Measurements from ENCODE around the gene CFAP20DC.

Gene CFAP20DC

GRCh38 chr3:58996730-58997129, 53.1 kb downstream of the CFAP20DC start:
- H3K18ac ChIP-seq (ENCODE audit: low read depth in 1 of 2, low read length in 2 of 2), result no peak overlapping the region
- no peak overlapping the region for H3K4ac ChIP-seq (ENCODE audit: low read depth in 1 of 2, low read length in 2 of 2)
- H4K8ac ChIP-seq (ENCODE audit: low read length), result peak overlapping the region; percentile 55
- no peak overlapping the region for H3K23ac ChIP-seq (ENCODE audit: low read length in 2 of 2)
- no peak overlapping the region for H2BK5ac ChIP-seq (ENCODE audit: low read depth, low read length, poor library complexity, severe bottlenecking)
- no peaks in the 10 kb centered on the region for H3K27me3 ChIP-seq (ENCODE audit: control insufficient read depth in 1 of 2, insufficient read depth in 1 of 2, low read length in 2 of 2)
- no peak overlapping the region for H2AFZ ChIP-seq (ENCODE audit: low read depth, low read length)
- no peak overlapping the region for H3K4me2 ChIP-seq (ENCODE audit: low read length, poor library complexity, severe bottlenecking)
- peak overlapping the region; percentile 28 for H4K91ac ChIP-seq (ENCODE audit: low read length)
- no peak overlapping the region for H2AK5ac ChIP-seq (ENCODE audit: low read length, severe bottlenecking)
- no peak overlapping the region for H2BK15ac ChIP-seq (ENCODE audit: low read depth, poor library complexity, severe bottlenecking)
- no peak overlapping the region for H2BK12ac ChIP-seq (ENCODE audit: low read length in 2 of 2)
- H3K9ac ChIP-seq (ENCODE audit: low read length), result no peak overlapping the region
- H3K36me3 ChIP-seq (ENCODE audit: control insufficient read depth in 1 of 2, insufficient read depth in 2 of 2, low read depth in 1 of 2, low read length in 2 of 2), result no peaks in the 10 kb centered on the region
- no peak for DNase-seq
- H3K9me3 ChIP-seq (ENCODE audit: control insufficient read depth, low read length), result no peaks in the 10 kb centered on the region
- no peak overlapping the region for H3K14ac ChIP-seq (ENCODE audit: low read length in 2 of 2)
- H3K27ac ChIP-seq (ENCODE audit: low read length, poor library complexity, severe bottlenecking), result no peak overlapping the region
- no peak overlapping the region for H2BK120ac ChIP-seq (ENCODE audit: low read depth, low read length)
- WGBS, result no CpG with 5 or more reads among the region's 5 CpGs
- H3K4me1 ChIP-seq (ENCODE audit: control insufficient read depth, insufficient read depth, low read depth, low read length), result no peaks in the 10 kb centered on the region
- no peak overlapping the region for H3K4me3 ChIP-seq (ENCODE audit: insufficient read depth in 1 of 2, low read depth in 1 of 2, low read length in 2 of 2)
- no peaks in the 10 kb centered on the region for H3K79me1 ChIP-seq (replicated peaks; ENCODE audit: low read length, poor library complexity, severe bottlenecking)

GRCh38 chr3:58994746-58995330, 55.0 kb downstream of the CFAP20DC start:
- Histone ChIP-seq H3K4ac (ENCODE audit: low read depth in 1 of 2, low read length in 2 of 2) (no peak overlapping the region), H2BK5ac (ENCODE audit: low read depth, low read length, poor library complexity, severe bottlenecking) (no peak overlapping the region), H4K91ac (ENCODE audit: low read length) (no peak overlapping the region), H3K36me3 (ENCODE audit: control insufficient read depth in 1 of 2, insufficient read depth in 2 of 2, low read depth in 1 of 2, low read length in 2 of 2) (no peaks in the 10 kb centered on the region), H2AK5ac (ENCODE audit: low read length, severe bottlenecking) (no peak overlapping the region), H3K18ac (ENCODE audit: low read depth in 1 of 2, low read length in 2 of 2) (no peak overlapping the region), H3K27ac (ENCODE audit: low read length, poor library complexity, severe bottlenecking) (no peak overlapping the region), H3K4me1 (ENCODE audit: control insufficient read depth, insufficient read depth, low read depth, low read length) (no peaks in the 10 kb centered on the region), H2BK120ac (ENCODE audit: low read depth, low read length) (no peak overlapping the region), H2BK15ac (ENCODE audit: low read depth, poor library complexity, severe bottlenecking) (no peak overlapping the region), H3K14ac (ENCODE audit: low read length in 2 of 2) (no peak overlapping the region), H3K9ac (ENCODE audit: low read length) (peak overlapping the region; percentile 78), H3K9me3 (ENCODE audit: control insufficient read depth, low read length) (no peaks in the 10 kb centered on the region), H4K8ac (ENCODE audit: low read length) (no peak overlapping the region), H2BK12ac (ENCODE audit: low read length in 2 of 2) (no peak overlapping the region), H3K23ac (ENCODE audit: low read length in 2 of 2) (no peak overlapping the region), H3K4me3 (ENCODE audit: insufficient read depth in 1 of 2, low read depth in 1 of 2, low read length in 2 of 2) (no peak overlapping the region), H3K27me3 (ENCODE audit: control insufficient read depth in 1 of 2, insufficient read depth in 1 of 2, low read length in 2 of 2) (no peaks in the 10 kb centered on the region), H3K4me2 (ENCODE audit: low read length, poor library complexity, severe bottlenecking) (peak overlapping the region; percentile 39), H2AFZ (ENCODE audit: low read depth, low read length) (no peak overlapping the region), H3K79me1 (replicated peaks; ENCODE audit: low read length, poor library complexity, severe bottlenecking) (no peaks in the 10 kb centered on the region)
- WGBS, result 36% methylated on average over 4 of the region's 6 CpGs
- peak; percentile 70 for DNase-seq

GRCh38 chr3:58993547-58993946, 56.3 kb downstream of the CFAP20DC start:
- Histone ChIP-seq H2BK5ac (ENCODE audit: low read depth, low read length, poor library complexity, severe bottlenecking) (no peak overlapping the region), H3K4me3 (ENCODE audit: insufficient read depth in 1 of 2, low read depth in 1 of 2, low read length in 2 of 2) (no peak overlapping the region), H3K27ac (ENCODE audit: low read length, poor library complexity, severe bottlenecking) (no peak overlapping the region), H3K4me2 (ENCODE audit: low read length, poor library complexity, severe bottlenecking) (no peak overlapping the region), H2AK5ac (ENCODE audit: low read length, severe bottlenecking) (no peak overlapping the region), H3K9ac (ENCODE audit: low read length) (no peak overlapping the region), H4K8ac (ENCODE audit: low read length) (no peak overlapping the region), H3K36me3 (ENCODE audit: control insufficient read depth in 1 of 2, insufficient read depth in 2 of 2, low read depth in 1 of 2, low read length in 2 of 2) (no peaks in the 10 kb centered on the region), H4K91ac (ENCODE audit: low read length) (no peak overlapping the region), H2BK120ac (ENCODE audit: low read depth, low read length) (no peak overlapping the region), H3K4me1 (ENCODE audit: control insufficient read depth, insufficient read depth, low read depth, low read length) (no peaks in the 10 kb centered on the region), H3K23ac (ENCODE audit: low read length in 2 of 2) (no peak overlapping the region), H3K4ac (ENCODE audit: low read depth in 1 of 2, low read length in 2 of 2) (no peak overlapping the region), H3K27me3 (ENCODE audit: control insufficient read depth in 1 of 2, insufficient read depth in 1 of 2, low read length in 2 of 2) (no peaks in the 10 kb centered on the region), H2AFZ (ENCODE audit: low read depth, low read length) (no peak overlapping the region), H3K14ac (ENCODE audit: low read length in 2 of 2) (no peak overlapping the region), H2BK12ac (ENCODE audit: low read length in 2 of 2) (no peak overlapping the region), H3K79me1 (replicated peaks; ENCODE audit: low read length, poor library complexity, severe bottlenecking) (no peaks in the 10 kb centered on the region), H3K18ac (ENCODE audit: low read depth in 1 of 2, low read length in 2 of 2) (no peak overlapping the region), H3K9me3 (ENCODE audit: control insufficient read depth, low read length) (no peaks in the 10 kb centered on the region), H2BK15ac (ENCODE audit: low read depth, poor library complexity, severe bottlenecking) (no peak overlapping the region)
- WGBS, result no CpG with 5 or more reads among the region's 2 CpGs
- DNase-seq, result no peak

- Histone ChIP-seq H3K9me3 (ENCODE audit: control insufficient read depth, low read length) (peaks cover 5% of the 10 kb centered on the region), H3K14ac (ENCODE audit: low read length in 2 of 2) (no peak overlapping the region)
- WGBS, result 80% methylated on average over 2 of the region's 5 CpGs
Measured at GRCh38 chr3:58991623-58992022, 58.2 kb downstream of the CFAP20DC start.

More at GRCh38 chr3:58991623-58992022, 58.2 kb downstream of the CFAP20DC start:
- Histone ChIP-seq H3K4me2 (ENCODE audit: low read length, poor library complexity, severe bottlenecking) (no peak overlapping the region), H3K79me1 (replicated peaks; ENCODE audit: low read length, poor library complexity, severe bottlenecking) (no peaks in the 10 kb centered on the region), H4K8ac (ENCODE audit: low read length) (no peak overlapping the region), H3K27ac (ENCODE audit: low read length, poor library complexity, severe bottlenecking) (no peak overlapping the region), H2AFZ (ENCODE audit: low read depth, low read length) (no peak overlapping the region), H4K91ac (ENCODE audit: low read length) (no peak overlapping the region), H3K4me1 (ENCODE audit: control insufficient read depth, insufficient read depth, low read depth, low read length) (no peaks in the 10 kb centered on the region), H3K4ac (ENCODE audit: low read depth in 1 of 2, low read length in 2 of 2) (no peak overlapping the region), H3K4me3 (ENCODE audit: insufficient read depth in 1 of 2, low read depth in 1 of 2, low read length in 2 of 2) (no peak overlapping the region), H3K18ac (ENCODE audit: low read depth in 1 of 2, low read length in 2 of 2) (no peak overlapping the region), H3K23ac (ENCODE audit: low read length in 2 of 2) (no peak overlapping the region), H3K27me3 (ENCODE audit: control insufficient read depth in 1 of 2, insufficient read depth in 1 of 2, low read length in 2 of 2) (no peaks in the 10 kb centered on the region), H2BK12ac (ENCODE audit: low read length in 2 of 2) (no peak overlapping the region), H2BK15ac (ENCODE audit: low read depth, poor library complexity, severe bottlenecking) (no peak overlapping the region), H2BK5ac (ENCODE audit: low read depth, low read length, poor library complexity, severe bottlenecking) (no peak overlapping the region), H3K9ac (ENCODE audit: low read length) (no peak overlapping the region), H3K36me3 (ENCODE audit: control insufficient read depth in 1 of 2, insufficient read depth in 2 of 2, low read depth in 1 of 2, low read length in 2 of 2) (no peaks in the 10 kb centered on the region), H2BK120ac (ENCODE audit: low read depth, low read length) (no peak overlapping the region), H2AK5ac (ENCODE audit: low read length, severe bottlenecking) (no peak overlapping the region)
- DNase-seq, result no peak
